Measurements from ENCODE around the gene ANKS1B.

GRCh38 chr12:99722690-99723486 is 261.8 kb downstream of the ANKS1B start:
- TF ChIP-seq NR2C2 (CRISPR knock-in tag; IDR thresholded peaks at IDR 0.05) (no peak), SMAD4 (CRISPR knock-in tag; IDR thresholded peaks at IDR 0.05) (no peak), CTCF (IDR thresholded peaks at IDR 0.05) (no peak)
- TF ChIP-seq, protein P1, sequence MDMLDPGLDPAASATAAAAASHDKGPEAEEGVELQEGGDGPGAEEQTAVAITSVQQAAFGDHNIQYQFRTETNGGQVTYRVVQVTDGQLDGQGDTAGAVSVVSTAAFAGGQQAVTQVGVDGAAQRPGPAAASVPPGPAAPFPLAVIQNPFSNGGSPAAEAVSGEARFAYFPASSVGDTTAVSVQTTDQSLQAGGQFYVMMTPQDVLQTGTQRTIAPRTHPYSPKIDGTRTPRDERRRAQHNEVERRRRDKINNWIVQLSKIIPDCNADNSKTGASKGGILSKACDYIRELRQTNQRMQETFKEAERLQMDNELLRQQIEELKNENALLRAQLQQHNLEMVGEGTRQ (CRISPR knock-in tag; IDR thresholded peaks at IDR 0.05): no peak
